ENCODE data around the gene CHSY3.

The CHSY3 gene

DNA sequence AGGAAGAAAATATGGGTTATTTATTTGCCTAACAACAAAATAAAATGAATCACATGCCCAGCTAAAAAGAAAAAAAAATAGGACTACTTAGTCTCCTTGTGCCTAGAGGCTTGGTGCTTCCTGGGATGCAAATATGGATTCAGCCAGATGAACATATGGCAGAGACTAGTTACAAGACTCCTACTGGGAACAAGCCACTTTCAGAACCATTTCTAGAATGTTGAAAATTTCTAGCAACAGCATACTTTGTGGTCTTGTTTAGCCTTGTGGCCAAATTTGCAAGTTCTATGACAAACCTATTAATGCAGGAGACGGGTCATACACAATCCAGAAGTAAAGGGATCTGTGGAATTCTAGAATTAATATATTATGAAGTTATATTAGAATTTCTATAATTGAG is 198.7 kb downstream of the CHSY3 start:
- DNase-seq, result no peak

DNA sequence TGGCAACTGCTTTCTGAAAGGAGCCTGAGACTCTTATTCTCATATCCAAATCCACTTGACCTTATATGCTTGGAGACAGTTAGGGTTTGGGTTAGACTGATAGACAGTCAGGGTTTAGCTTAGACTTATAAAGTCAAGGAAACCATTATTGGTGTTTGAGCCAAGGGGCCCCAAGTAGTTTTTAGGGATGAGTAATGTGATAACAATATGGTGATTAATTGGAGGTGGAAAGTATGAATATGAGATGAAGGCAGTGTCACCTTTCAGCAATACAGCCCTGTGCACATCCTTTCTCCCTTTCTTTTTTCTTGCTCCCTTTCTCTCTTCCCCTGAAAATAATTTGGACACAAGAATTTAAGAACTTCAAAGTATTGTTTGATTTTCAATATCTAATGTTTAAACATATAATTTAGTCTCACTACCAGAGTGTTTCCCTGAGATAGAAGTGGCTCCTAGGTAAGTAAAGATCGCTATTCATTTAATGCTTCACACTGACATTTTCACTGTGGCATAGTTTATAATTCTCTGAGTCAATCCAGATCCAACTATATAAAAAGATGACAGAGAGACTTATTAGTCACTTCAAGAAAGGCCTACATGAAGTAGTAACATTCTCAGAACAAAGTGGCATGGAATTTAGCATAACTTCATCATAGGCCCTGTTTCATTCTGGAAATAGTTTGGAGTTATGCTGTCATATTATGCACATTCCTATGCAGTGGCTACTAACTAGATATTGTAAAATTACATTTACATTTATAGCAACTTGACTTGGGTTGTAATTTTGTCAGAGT is 200.8 kb downstream of the CHSY3 start:
- no peak for DNase-seq

DNA sequence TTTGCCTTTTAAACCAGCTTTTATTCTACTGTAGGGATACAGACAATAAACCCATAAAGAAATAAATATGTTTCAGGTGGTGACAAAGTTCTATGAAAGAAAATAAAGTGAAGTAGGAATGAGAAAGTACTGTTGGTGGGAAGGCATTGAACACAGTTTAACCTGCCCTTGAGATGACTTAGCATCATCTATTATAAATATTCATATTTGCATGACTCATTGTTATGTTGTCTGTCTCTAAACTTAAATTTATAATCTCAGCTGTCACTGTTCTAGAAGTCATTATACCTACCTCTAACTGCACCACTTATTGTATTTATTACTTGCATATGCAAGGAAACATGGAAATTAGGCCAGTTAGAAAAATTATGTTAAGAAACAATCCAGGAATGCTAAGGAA is 202.2 kb downstream of the CHSY3 start:
- no peak for DNase-seq

DNA sequence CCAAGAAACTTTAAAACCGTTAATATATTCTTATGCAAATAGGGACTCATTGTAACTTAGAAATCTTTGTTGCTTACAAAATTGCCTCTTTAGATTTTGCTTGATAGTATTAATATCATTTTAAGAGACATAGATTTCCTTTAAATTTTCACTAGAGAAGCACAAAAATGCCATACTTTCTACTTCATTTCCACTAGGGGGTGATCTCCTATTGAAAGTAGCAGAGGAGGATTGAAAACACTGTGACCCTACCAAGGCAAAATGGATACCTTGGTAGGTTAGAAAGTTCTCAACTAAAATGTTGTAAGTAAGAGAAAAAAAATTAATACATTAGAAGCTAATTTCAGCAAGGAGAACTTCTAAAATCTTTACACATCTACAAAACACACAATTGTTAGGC is 204.9 kb downstream of the CHSY3 start:
- no peak for DNase-seq

DNA sequence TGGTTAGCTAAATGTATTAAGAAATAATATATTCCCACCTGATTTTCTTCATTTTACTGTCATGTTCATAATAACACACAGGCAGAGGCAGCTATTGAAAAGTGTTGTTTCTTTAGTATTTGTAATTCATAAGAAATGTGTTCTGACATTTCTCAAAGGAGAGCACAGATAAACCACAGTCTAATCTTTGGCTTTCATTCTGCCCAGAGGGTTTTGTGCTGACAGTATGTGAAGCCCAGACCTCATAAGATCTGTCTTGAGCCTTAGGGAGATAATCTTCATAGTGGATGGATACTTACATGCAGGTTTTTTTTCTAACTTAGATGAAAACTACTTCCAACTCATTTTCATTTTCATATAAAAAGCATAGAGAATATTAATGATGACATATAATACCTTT is 206.1 kb downstream of the CHSY3 start:
- DNase-seq, result no peak

DNA sequence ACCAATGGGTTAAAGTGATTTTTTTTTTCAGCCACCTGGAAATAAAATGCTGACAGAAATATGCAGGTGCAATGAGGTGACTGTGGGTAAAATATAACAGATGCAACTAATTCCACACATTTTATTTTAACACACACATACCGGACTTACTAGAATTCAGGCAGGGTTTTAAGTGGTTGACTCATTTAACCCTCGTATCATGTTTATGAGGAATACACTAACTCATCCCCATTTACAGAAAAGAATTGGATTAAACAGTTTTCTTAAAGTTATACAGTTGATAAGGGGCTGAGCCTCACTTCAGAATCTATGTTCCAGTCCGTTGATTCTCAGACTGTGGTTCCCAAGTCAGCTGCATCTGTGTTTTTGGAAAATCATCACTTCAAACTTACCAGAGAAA is 207.5 kb downstream of the CHSY3 start:
- DNase-seq, result no peak

DNA sequence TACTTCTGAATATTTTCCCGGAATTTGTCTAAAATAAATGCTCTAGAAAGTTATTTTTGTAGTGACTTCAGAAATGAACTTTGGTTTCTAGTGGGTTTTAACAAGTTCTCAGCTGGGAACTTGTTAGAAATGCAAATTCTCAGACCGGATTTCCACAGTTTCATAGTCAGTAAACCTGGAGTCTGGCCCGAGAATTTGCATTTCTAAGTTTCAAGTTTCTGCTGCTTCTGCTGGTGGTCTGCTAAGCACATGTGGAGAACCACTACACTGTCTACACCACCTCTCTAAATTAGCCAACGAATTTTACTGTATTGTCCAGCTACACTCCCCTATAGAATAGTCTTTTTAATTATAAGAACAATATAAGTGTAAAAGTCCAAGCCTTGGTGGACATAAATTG is 208.0 kb downstream of the CHSY3 start:
- no peak for DNase-seq

DNA sequence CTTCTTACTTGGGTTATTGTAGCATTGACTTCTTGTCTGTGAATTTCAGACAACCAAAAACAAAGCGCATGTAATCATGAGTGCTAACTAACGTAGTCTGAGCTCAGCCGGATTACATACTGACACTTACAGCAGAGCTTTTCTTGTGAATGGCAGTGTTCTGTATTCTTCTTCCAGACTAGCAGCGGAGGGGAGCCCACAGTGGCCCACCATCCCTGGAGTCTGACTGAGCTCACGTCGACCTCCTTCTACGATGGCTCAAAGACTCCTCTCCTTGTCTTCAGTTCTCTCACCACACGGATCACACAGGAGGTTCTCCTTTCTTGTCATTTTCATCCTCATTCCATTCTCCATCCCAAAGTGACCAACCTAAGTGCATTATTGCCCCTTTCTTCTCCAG is 211.4 kb downstream of the CHSY3 start:
- DNase-seq, result no peak

DNA sequence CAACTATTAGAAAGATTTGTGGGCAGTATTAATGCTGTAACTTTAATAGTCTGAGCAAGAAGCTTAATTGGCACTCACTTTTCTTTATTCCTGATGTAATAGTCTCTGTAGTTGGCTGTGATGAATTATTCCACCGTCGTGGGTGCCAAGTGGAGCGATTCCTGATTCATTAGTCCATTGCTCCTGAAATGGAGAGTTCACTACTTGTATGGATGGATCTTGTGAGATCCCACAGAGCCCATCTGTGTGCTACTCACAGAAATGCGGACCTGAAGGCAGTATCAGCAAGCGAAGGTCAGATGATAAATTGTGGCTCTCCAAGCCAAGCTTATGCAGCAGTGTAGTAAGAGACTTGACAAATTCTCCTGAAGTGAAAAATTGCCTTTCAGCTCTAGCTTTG is 212.2 kb downstream of the CHSY3 start:
- DNase-seq, result no peak

DNA sequence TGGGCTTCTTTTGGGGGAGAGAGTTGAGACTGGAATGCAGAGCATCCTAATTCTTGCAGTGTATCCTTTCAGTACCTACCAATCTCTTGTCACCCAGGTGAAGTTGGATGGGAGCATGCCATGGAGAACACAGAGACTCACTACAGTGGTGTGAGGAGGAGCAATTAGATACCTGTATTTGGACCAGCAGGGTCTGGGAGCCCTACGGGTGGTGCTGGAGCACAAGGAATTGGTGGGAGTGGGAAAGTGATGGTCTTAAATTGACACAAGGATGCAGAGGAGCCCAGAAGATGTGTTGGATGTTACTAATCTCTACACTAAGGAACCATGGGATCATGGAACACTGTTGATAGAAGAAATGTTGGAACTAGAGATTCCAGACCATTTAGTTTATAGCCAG is 212.7 kb downstream of the CHSY3 start:
- no peak for DNase-seq

DNA sequence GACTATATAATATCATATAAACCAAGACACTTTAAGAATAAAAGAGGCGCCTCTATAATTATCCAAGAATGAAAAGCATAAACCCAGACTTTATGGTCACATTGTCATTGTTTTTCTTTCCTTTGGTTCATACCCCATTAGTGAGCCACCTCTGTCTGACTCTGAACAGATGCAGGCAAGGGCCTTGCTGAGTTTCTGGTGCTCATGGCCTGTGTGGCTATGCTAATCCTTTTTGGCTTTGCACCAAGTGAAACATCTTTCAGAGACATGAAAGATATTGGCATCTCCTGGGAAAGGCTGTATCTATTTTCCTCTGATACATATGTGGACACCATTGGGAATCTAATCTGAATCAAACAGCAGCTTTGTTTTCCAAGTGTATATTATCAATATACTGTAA is 222.5 kb downstream of the CHSY3 start:
- no peak for DNase-seq

DNA sequence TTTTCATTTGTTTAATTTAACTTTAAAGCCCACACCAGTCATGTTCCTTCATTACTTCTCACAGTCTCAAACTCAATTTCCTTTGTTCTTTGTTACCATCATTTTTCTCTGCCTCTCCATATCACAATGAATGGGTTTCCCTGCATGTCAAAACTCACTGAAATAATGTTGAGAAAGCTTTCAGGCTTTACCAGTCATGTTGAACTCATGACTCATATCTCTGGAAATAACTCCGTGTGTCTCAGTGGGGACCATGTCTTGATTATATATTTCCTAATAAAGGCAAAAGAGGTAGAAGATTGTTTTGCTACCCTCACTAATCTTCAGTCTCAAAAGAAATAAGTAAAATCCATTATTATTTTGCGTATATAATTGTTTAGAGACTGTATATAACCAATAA is 231.2 kb downstream of the CHSY3 start:
- DNase-seq, result no peak

DNA sequence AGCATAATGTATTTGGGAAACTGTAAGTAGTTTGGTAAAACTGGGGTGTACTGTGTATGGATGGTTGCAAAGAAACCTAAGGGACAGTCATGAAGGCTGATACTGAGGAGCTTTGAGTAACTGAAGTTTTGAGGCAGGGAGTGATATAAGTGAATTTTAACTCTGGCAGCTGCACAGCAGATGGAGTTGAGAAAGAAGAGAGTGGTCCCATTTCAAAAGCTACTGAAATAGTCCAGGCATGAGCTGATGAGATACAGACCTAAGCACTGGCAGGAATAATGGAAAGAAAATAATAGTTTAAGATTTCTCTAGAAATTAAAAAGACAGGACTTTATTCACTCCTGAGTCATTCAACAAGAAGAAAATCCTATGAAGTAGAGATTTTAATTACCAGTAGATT is 232.0 kb downstream of the CHSY3 start:
- DNase-seq, result no peak

DNA sequence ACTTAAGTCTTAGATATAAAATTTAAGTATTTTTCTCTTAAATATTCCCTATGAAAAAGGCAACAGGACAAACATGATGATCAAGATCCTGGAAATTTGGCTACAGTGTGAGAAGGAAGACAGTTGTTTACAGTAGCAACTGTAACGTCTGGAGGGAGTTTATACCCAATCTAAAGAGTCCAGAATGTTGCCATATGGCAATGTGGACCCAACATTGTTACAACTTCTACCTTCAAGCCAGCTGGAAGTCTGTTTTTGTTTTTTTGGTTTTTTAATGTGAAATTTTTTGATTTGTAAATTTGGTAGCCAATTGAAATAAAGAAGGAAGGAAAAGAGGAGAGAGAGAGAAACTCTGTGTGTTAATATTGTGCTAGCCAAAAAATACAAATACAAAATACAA is 233.4 kb downstream of the CHSY3 start:
- no peak for DNase-seq

DNA sequence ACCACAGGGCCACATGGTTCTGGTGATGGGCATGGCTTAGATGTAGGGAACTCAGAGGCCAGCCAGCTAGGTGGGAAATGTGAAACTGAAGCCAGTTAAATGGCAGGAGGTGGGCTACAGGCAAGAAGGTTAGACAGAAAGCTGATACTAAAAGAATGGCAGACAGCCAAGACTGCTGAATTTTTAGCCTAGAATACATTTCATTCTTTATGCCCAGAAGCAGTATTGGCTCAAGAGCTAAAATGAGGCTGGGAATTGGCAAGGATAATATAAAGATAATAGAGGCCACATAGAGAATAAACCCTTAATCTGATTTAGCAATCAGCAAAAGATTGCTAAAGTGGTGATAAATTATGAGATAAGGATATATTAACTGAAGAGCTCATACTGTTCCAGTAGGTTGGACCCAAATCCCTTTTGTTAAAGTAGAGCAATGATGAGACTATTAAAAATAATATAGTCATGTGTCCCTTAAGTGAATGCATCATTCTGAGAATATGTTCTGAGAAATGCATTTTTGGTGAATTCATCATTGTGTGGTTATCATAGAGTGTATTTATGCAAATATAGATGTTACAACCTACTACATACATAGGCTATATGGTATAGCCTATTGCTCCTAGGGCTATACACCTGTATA is 234.3 kb downstream of the CHSY3 start:
- no peak for DNase-seq

DNA sequence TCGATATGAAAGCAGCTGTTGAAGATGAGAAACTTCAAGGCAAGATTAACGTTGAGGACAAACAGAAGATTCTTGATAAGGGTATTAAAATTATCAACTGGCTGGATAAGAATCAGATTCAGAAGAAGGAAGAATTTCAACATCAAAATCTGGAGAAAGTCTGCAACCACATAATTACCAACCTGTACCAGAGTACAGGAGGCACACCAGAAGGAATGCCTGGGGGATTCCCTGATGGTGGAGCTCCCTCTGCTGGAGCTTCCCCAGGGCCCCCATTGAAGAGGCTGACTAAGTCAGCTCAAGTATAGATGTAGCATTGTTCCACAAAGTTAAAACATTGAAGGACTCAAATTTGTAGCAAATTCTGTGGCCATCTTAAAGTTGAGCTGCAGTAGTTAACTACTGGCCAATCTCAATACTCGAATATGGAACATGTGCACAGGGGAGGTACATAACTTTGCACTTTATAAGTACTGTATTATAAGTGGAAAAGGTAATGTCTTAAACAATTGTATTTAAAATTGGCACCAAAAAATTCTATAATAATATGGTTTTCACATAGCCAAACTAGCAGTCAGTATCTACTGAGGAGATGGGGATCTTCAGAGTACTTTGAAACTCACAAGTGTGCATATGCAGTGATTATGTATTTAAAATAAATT is 237.5 kb downstream of the CHSY3 start:
- no peak for DNase-seq

DNA sequence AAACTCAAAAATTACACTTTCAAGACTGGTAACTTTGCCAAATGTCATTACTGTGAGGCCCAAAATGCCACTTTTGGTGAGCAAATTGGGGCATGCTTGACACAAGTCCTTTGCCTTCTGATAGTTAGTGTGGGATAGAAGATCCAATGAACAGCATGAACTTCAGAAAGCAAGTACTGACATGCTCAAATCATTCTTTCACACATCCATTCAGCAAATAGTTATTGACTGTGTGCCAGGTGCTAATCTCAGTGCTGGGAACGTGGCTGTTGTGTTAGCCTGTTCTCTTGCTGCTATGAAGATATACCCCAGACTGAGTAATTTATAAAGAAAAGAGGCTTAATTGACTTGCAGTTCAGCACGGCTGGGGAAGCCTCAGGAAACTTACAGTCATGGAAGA is 247.0 kb downstream of the CHSY3 start:
- no peak for DNase-seq

DNA sequence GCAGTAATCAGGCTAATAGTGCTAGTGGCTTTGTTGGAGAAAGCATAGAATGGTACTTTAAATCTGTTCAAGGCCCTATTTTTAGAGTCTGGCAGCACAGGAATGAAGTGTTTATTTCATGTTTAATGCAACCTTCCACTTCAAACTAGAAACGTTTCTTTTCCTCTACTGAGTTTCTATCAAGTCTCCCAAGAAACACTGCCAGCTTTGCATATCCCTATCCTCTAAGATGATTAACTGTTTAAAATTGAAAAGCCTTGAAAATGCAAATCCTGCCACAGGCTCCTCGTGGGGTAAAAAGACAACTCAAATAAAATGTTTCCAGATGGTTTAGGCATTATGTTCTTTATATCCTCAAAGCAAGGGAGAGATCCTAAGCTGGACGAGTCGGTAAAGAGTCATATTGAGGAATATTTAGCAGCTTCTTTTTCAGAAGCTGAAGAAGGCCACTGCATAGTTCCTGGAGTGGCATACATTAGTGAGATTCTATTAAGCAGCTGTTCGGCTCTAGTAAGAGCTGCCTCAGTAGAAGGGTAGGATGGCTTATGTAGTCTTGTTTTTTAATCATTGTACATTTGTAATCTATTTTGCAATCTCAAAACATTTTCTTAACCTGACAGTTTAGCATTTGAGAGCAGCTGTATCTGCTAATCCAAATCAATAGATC is 251.2 kb downstream of the CHSY3 start:
- no peak for DNase-seq

DNA sequence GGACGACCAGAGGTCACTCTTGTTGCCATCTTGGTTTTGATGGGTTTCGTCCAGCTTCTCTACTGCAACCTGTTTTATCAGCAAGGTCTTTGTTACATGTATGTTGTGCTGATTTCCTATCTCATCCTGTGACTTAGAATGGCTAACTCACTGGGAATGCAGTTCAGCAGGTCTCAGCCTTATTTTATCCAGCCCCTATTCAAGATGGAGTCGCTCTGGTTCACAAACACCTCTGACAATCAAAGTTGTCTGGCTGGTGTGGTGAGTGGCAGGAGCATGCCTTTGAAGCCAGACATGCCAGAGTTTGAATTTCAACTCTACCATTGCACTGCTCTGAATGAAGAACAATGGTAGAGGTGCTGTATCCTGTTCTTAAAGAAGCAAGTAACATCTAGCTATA is 253.8 kb downstream of the CHSY3 start:
- no peak for DNase-seq

DNA sequence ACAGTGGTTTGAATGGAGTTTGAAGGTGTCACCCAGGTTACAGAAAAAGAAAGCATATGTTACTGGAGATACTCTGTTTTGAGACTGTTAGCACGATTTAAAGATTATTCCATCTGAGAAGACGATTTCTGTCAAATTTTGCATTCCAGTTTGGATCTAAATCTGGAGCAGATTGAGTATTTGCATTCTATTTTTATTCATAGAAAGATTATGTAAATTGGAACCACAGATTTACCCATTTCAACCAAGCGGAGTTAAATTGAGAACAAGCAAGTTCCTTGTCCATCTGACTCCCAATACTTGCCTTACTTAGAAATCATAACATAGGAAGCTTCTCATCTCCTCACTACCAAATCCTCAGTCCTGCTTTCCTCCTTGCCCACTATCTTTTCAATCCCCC is 255.7 kb downstream of the CHSY3 start:
- no peak for DNase-seq

DNA sequence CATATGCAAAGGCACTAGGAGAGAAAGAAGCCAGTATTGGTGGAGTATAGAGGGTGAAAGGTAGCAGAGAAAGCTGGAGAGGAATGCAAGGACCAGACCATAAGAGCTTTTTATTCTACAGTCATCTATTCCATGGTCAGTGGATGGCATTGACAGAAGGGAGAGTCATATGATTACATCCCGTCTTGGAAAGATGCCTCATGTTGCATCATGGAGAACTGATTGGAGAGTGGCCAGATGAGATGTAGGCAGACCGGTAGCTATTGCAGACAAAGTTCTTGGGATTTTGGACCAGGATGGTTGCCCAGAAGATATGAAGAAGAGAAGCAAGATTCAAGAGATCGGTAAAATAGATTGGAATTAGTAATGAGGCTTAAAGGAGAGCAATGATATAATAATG is 260.7 kb downstream of the CHSY3 start:
- DNase-seq, result no peak

DNA sequence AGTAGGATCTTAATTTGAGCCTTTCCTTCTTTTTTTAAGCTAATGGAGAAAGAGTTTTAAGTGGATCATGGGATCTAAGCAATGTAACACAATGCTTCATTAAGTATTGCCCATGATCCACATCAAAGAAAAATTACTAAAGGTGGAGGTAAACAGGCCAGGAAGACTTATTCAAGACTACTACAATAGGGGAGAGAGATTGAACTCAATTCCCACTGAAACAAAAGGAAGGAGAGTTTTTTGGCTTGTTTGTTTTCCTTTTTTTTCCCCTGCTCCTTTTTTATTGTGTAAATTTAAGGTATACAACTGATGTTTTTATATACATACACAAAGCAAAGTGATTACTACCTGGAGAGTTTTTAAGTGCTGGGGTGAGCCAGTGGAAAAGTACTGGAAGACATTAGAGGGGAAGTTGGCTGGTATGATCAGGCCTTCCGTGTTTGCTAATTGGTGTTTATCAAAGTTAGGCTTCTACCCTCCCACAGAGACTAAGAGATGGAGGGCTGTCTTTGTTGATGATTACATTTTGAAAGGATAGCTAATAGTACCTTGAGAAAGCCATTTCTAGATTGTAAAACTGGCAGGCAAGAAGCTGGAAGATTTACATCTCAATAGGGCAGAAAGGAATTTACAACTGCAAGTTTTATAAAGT is 262.7 kb downstream of the CHSY3 start:
- no peak for DNase-seq

DNA sequence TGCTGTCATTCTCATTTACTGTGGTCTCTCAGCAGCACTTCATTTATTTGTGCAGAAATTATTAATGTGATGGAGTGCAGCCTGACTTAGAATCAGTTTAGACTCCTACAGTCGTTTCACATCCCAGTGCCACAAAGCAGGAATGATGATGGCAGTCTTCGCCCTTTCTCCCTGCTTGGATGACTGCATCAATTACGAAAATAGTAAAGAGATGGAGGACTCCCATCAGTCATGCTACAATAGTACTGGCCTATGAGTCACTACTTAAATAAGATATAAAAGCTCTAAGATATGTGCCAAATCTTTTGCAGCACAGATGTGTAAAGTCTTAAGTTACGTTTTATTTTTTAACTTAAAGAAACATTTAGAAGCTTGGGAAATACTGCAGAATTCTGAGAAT is 263.9 kb downstream of the CHSY3 start:
- no peak for DNase-seq
